Cardiac septum (tissue), 1 donor: ENCODE data around the gene PRKCG. TPM values are rescaled to one million over a fixed set of nuclear protein-coding genes. Genes with fewer than 3 reads are reported as not detected.
"Not testable (repeated sequence)": the region's sequence is repeated elsewhere in the genome, so short reads cannot be mapped to it uniquely, and the experiment has no call there.

Source experiments
- DNase-seq: peaks from one replicate; pipeline ENCODE4 v3.0.0-alpha.2; 2020; ENCODE audit warnings: low spot score
- intact Hi-C: fragments of 100-400 bp; cut with DNase I; formaldehyde crosslinking; loops from one replicate; pipeline ENCODE4 v1.14.0; 2022
- total RNA-seq: library from RNA; stranded (reverse); fragmentation: NEBNext Ultra II Directional; extraction: Animal tissue kit (Norgen Biotek cat#: 25700); gene quantifications from one replicate; pipeline ENCODE4 v1.2.1, GENCODE V29; 2021
- donor health status: DM: no; HTN: no; CAD: no.

Gene PRKCG
- total RNA-seq, 1 donor from 2014 or later: not detected

- no peak for DNase-seq
- intact Hi-C loops: no loop called here
These were observed 28.1 kb downstream of the PRKCG start for GRCh38 chr19:53910170-53910518.

- intact Hi-C loops: no loop called here
- no peak for DNase-seq
These were observed 30.7 kb downstream of the PRKCG start for GRCh38 chr19:53912653-53913052.

GRCh38 chr19:53915000-53915399 lies 33.0 kb downstream of the PRKCG start:
- no peak for DNase-seq
- intact Hi-C loops: no loop called here

DNA sequence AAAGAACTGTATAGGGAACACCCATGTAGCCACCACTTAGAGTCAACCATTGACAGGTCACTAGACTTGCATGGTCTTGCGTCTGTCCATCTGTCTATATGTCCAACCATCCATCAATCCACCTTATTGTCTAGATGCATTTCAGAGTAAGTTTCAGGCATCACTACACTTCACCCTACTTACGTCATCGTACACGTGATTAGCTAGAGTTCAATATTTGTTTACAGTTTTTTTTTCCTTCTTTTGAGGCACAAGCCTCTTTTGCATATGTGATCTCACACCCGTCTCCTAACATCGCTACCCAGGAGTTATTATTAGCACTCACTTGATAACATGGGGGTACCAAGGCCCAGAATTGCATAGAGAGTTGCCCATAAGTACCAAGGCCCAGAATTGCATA lies 34.0 kb downstream of the PRKCG start:
- intact Hi-C loops: no loop called here
- no peak for DNase-seq

- no peak for DNase-seq
- intact Hi-C loops: no loop called here
These were observed 35.4 kb downstream of the PRKCG start for GRCh38 chr19:53917356-53917755.

GRCh38 chr19:53927739-53928138 lies 45.7 kb downstream of the PRKCG start:
- intact Hi-C loops: no loop called here

GRCh38 chr19:53936029-53936428 lies 54.0 kb downstream of the PRKCG start:
- no peak for DNase-seq
- intact Hi-C loops: no loop called here

More at GRCh38 chr19:53927739-53928138, 45.7 kb downstream of the PRKCG start:
- no peak for DNase-seq

GRCh38 chr19:53942001-53942786 lies 60.2 kb downstream of the PRKCG start:
- no peak for DNase-seq
- intact Hi-C loops: no loop called here

DNA sequence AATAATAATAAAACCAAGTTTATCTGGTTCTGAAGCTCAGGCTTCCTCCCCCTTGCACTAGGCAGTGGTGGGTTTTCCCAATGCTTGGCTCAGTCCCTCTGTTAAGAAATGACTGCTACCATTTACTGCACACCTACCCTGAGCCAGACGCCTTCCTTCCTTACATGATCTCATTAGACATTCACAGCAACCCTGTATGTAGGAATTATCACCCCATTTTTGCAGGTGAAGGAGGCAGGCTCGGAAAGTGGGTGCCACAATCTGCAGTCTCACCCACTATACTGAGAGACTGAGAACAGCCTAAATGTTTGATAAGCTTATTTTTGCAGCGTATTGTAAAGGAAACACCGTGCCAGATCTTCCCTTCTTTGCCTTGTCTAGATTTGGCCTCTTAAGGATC lies 62.4 kb downstream of the PRKCG start:
- intact Hi-C loops: no loop called here
- DNase-seq: no peak

DNA sequence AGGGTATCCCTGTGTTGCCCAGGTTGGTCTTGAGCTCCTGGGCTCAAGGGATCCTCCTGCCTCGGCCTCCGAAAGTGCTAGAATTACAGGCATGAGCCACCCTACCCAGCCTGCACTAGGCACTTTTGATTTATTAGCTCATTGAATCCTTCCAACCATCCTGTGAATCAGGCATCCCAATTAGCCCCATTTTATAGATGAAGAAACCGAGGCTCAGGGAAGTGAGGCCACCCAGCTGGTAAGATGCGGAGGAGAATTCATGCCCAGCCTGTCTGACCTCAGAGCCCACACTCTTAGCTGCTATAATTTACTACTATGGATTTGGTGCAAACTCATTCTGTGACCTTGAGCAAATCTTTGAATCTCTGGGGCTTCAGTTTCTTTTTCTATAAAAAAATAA lies 62.9 kb downstream of the PRKCG start:
- intact Hi-C loops: no loop called here
- no peak for DNase-seq

GRCh38 chr19:53945441-53945840 lies 63.4 kb downstream of the PRKCG start:
- intact Hi-C loops: no loop called here
- no peak for DNase-seq

DNA sequence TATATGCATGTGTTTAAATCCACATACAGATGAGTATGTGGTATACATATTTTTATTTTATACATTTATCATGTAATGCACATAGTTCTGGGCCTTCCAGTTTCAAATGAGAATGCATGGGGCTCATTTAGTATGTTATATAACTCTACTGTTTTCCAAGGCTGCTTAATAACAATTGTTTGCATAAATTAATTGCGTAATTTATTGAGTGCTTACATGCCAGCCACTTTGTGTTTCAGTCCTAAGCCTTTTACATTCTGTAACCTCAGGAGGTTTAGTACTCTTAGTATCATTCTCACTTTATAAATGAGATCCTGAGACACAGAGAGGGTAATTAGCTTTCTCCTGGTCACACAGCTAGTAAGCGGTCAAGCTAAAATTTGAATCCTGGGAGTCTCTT lies 64.0 kb downstream of the PRKCG start:
- DNase-seq: no peak
- intact Hi-C loops: no loop called here

DNA sequence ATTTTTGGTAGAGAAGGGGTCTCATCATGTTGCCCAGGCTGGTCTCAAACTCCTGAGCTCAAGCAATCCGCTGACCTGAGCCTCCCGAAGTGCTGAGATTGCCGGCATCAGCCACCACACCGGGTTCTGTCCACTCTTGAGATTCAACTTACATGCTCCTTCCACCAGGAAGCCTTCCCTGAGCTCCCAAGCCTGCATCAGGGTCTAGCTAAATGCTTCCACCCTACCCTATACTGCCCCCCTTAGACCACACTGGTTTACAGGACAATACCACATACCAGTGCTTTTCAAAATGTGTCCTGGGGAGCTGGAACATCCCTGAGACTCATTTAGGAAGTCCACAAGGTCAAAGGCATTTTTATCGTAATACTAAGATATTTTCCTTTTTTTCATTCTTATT lies 65.6 kb downstream of the PRKCG start:
- DNase-seq: no peak
- intact Hi-C loops: no loop called here

DNA sequence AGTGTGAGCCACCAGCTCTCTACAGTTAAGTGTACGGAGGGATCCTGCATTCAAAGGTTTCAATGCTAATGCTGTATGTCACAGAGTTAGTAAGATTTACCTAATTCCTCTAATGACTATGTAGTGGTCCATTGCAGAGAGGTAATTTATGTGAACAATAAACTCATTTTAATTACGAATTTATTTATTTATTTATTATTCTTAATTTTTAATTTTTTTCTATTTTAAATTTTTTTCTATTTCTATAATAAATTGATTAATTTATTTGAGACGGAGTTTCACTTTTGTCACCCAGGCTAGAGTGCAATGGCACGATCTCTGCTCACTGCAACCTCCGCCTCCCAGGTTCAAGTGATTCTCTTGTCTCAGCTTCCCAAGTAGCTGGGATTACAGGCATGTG lies 66.6 kb downstream of the PRKCG start:
- intact Hi-C loops, DNase-seq: not testable (repeated sequence)

- DNase-seq: no peak
- intact Hi-C loops: no loop called here
These were observed 69.4 kb downstream of the PRKCG start for GRCh38 chr19:53951436-53951835.

GRCh38 chr19:53951947-53952346 lies 70.0 kb downstream of the PRKCG start:
- intact Hi-C loops: no loop called here
- DNase-seq: no peak

DNA sequence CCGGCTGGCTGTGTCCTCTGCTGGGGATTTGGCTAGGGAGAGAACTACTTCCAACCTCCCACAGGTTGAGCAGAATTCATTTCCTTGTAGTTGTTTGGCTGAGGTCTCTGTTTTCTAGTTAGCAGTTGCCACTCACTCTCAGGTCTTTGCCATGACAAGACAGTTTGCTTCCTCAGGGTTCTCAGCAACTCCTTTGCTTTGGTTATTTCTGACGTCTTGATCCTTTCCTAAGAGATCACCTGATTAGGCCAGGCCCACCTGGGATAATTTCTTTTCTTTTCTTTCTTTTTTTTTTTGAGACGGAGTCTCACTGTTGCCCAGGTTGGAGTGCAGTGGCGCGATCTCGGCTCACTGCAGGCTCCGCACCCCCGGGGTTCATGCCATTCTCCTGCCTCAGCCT lies 71.4 kb downstream of the PRKCG start:
- intact Hi-C loops: no loop called here
- no peak for DNase-seq

Other genes with a start within 250 kb of the PRKCG start
- 0.57 TPM for gene NLRP12, start 57.9 kb upstream of the PRKCG start, total RNA-seq
- gene MYADM, start 14.3 kb upstream of the PRKCG start, total RNA-seq: 211 TPM
- not detected for gene CACNG7, start 27.1 kb downstream of the PRKCG start, total RNA-seq
- 0.11 TPM for gene CACNG8, start 80.7 kb downstream of the PRKCG start, total RNA-seq
- gene CACNG6, start 109.4 kb downstream of the PRKCG start, total RNA-seq: not detected
- gene VSTM1, start 181.7 kb downstream of the PRKCG start, total RNA-seq: not detected
- not detected for gene TARM1, start 199.2 kb downstream of the PRKCG start, total RNA-seq
- gene OSCAR, start 218.6 kb downstream of the PRKCG start, total RNA-seq: 1.2 TPM
- gene NDUFA3, start 220.7 kb downstream of the PRKCG start, total RNA-seq: 283 TPM
- 15.2 TPM for gene TFPT, start 233.5 kb downstream of the PRKCG start, total RNA-seq
- gene PRPF31, start 233.6 kb downstream of the PRKCG start, total RNA-seq: 34.0 TPM